Trophoblast cell (in vitro differentiated cells and primary cell): Measurements from ENCODE around the gene CLINT1.

Experiments used
- DNase-seq, 2 donors: peaks; one replicate each; pipeline ENCODE4 v3.0.0-alpha.2; 2016
- H2AFZ ChIP-seq: 2 replicates; pipeline ENCODE4 v1.6.1; 2013; ENCODE audit warnings: low read length, moderate library complexity, mild to moderate bottlenecking; ENCODE audit not compliant: insufficient read depth, poor library complexity
- H2AK5ac ChIP-seq: 2 replicates; pipeline ENCODE4 v1.6.1; 2013; ENCODE audit warnings: mild to moderate bottlenecking, low read length
- H2BK120ac ChIP-seq: 2 replicates; pipeline ENCODE4 v1.6.1; 2013; ENCODE audit warnings: low read length, mild to moderate bottlenecking, moderate library complexity; ENCODE audit not compliant: insufficient read depth, poor library complexity
- H2BK12ac ChIP-seq: 2 replicates; pipeline ENCODE4 v1.6.1; 2013; ENCODE audit warnings: mild to moderate bottlenecking, low read length, moderate library complexity
- H2BK5ac ChIP-seq: 2 replicates; pipeline ENCODE4 v1.6.1; 2013; ENCODE audit warnings: low read length, low read depth, moderate library complexity, mild to moderate bottlenecking; ENCODE audit not compliant: poor library complexity
- H3K14ac ChIP-seq: 2 replicates; pipeline ENCODE4 v1.6.1; 2013; ENCODE audit warnings: mild to moderate bottlenecking, low read length
- H3K18ac ChIP-seq: 2 replicates; pipeline ENCODE4 v1.6.1; 2013; ENCODE audit warnings: mild to moderate bottlenecking, low read length
- H3K23ac ChIP-seq: 2 replicates; pipeline ENCODE4 v1.6.1; 2013; ENCODE audit warnings: low read length
- H3K27ac ChIP-seq: 2 replicates; pipeline ENCODE4 v1.5.1; 2013; ENCODE audit warnings: low read depth, mild to moderate bottlenecking, inconsistent platforms, low read length, moderate library complexity
- H3K27me3 ChIP-seq: 2 replicates; pipeline ENCODE4 v1.6.1; 2013; ENCODE audit warnings: inconsistent platforms, mild to moderate bottlenecking, low read length, moderate library complexity; ENCODE audit not compliant: insufficient read depth
- H3K36me3 ChIP-seq, 2 experiments: 1 replicate in 1 of 2; 2 replicates in 1 of 2; pipeline ENCODE4 v1.6.1; 2013; ENCODE audit warnings: low read length in 2 of 2, mild to moderate bottlenecking in 2 of 2, moderate library complexity in 1 of 2; ENCODE audit not compliant: insufficient read depth in 2 of 2, control insufficient read depth in 1 of 2
- H3K4ac ChIP-seq: 2 replicates; pipeline ENCODE4 v1.6.1; 2013; ENCODE audit warnings: low read depth, mild to moderate bottlenecking, low read length, moderate library complexity
- H3K4me1 ChIP-seq, 2 experiments: 1 replicate in 1 of 2; 2 replicates in 1 of 2; pipeline ENCODE4 v1.6.1; 2013; ENCODE audit warnings: low read length in 2 of 2, mild to moderate bottlenecking in 2 of 2, moderate library complexity in 1 of 2; ENCODE audit not compliant: insufficient read depth in 2 of 2, control insufficient read depth in 1 of 2
- H3K4me2 ChIP-seq: 2 replicates; pipeline ENCODE4 v1.6.1; 2013; ENCODE audit warnings: inconsistent platforms, mild to moderate bottlenecking, low read length, moderate library complexity
- H3K4me3 ChIP-seq: 2 replicates; pipeline ENCODE4 v1.5.1; 2013; ENCODE audit warnings: mild to moderate bottlenecking, low read depth, low read length, inconsistent platforms
- H3K79me1 ChIP-seq: one replicate; pipeline ENCODE4 v1.6.1; 2013; ENCODE audit warnings: low read length
- H3K79me2 ChIP-seq: 2 replicates; pipeline ENCODE4 v1.6.1; 2013; ENCODE audit warnings: low read length, mild to moderate bottlenecking; ENCODE audit not compliant: control insufficient read depth, insufficient read depth, poor library complexity
- H3K9ac ChIP-seq: 2 replicates; pipeline ENCODE4 v1.6.1; 2013; ENCODE audit warnings: mild to moderate bottlenecking, low read length
- H3K9me3 ChIP-seq: 2 replicates; pipeline ENCODE4 v1.6.1; 2013; ENCODE audit warnings: low read depth, mild to moderate bottlenecking, control low read depth, inconsistent platforms, low read length; ENCODE audit not compliant: insufficient read depth
- H4K12ac ChIP-seq: 2 replicates; pipeline ENCODE4 v1.6.1; 2013; ENCODE audit warnings: low read depth, mild to moderate bottlenecking, low read length, moderate library complexity
- H4K8ac ChIP-seq: 2 replicates; pipeline ENCODE4 v1.6.1; 2013; ENCODE audit warnings: low read depth, mild to moderate bottlenecking, low read length, moderate library complexity
- H4K91ac ChIP-seq: one replicate; pipeline ENCODE4 v1.6.1; 2013; ENCODE audit warnings: low read depth, mild to moderate bottlenecking, low read length, moderate library complexity
- WGBS: extraction: QIAGEN DNeasy Blood & Tissue Kit; methylation state at CpG from one replicate; pipeline ENCODE4 v1.1.7; 2013; ENCODE audit warnings: missing lambda C conversion rate; ENCODE audit not compliant: insufficient read length, insufficient coverage; ENCODE audit errors: extremely low coverage; 5-methylcytosine and 5-hydroxymethylcytosine counted together

Gene CLINT1

GRCh38 chr5:157812086-157812485 is 46.9 kb downstream of the CLINT1 start:
- Histone ChIP-seq H3K27me3 (no peaks in the 10 kb centered on the region), H3K79me1 (no peaks in the 10 kb centered on the region), H3K23ac (no peak overlapping the region), H3K18ac (no peak overlapping the region), H3K9me3 (no peaks in the 10 kb centered on the region), H3K27ac (no peak overlapping the region), H3K9ac (no peak overlapping the region), H2AK5ac (no peak overlapping the region), H3K4me1 (no peaks in the 10 kb centered on the region), H4K12ac (no peak overlapping the region), H4K91ac (no peak overlapping the region), H2BK120ac (no peak overlapping the region), H3K4me3 (no peak overlapping the region), H3K36me3 (peaks cover 5 to 11% of the 10 kb centered on the region in 2 experiments), H2AFZ (no peak overlapping the region), H3K4ac (no peak overlapping the region), H3K14ac (no peak overlapping the region), H2BK12ac (no peak overlapping the region), H3K4me2 (no peak overlapping the region), H2BK5ac (no peak overlapping the region), H4K8ac (no peak overlapping the region), H3K79me2 (no peaks in the 10 kb centered on the region)
- WGBS: no CpG with 5 or more reads among the region's 2 CpGs
- no peak for DNase-seq

- H2BK5ac ChIP-seq: no peak overlapping the region
- H3K9me3 ChIP-seq: no peaks in the 10 kb centered on the region
- no peak overlapping the region for H3K4me2 ChIP-seq
- no peak overlapping the region for H3K4ac ChIP-seq
- H3K79me1 ChIP-seq: no peaks in the 10 kb centered on the region
- H3K4me3 ChIP-seq: no peak overlapping the region
- H4K8ac ChIP-seq: no peak overlapping the region
- H2BK120ac ChIP-seq: no peak overlapping the region
- no peak overlapping the region for H4K91ac ChIP-seq
- no peaks in the 10 kb centered on the region for H3K79me2 ChIP-seq
- no peak for DNase-seq
- no peak overlapping the region for H3K23ac ChIP-seq
- no CpG with 5 or more reads among the region's 2 CpGs for WGBS
- no peak overlapping the region for H3K27ac ChIP-seq
- no peak overlapping the region for H2BK12ac ChIP-seq
- no peak overlapping the region for H3K9ac ChIP-seq
- peaks cover 7 to 11% of the 10 kb centered on the region in 2 experiments for H3K36me3 ChIP-seq
- H3K27me3 ChIP-seq: no peaks in the 10 kb centered on the region
- no peak overlapping the region for H2AK5ac ChIP-seq
- no peak overlapping the region for H4K12ac ChIP-seq
- no peaks in the 10 kb centered on the region for H3K4me1 ChIP-seq
- no peak overlapping the region for H2AFZ ChIP-seq
- no peak overlapping the region for H3K18ac ChIP-seq
- H3K14ac ChIP-seq: no peak overlapping the region
Observed at GRCh38 chr5:157808043-157808442, 50.9 kb downstream of the CLINT1 start.

GRCh38 chr5:157802736-157803135 is 56.2 kb downstream of the CLINT1 start:
- Histone ChIP-seq H2AK5ac (no peak overlapping the region), H2BK12ac (no peak overlapping the region), H3K9ac (no peak overlapping the region), H3K18ac (no peak overlapping the region), H3K4me1 (no peaks in the 10 kb centered on the region), H3K27ac (no peak overlapping the region), H2AFZ (no peak overlapping the region), H3K4ac (no peak overlapping the region), H3K27me3 (no peaks in the 10 kb centered on the region), H4K91ac (no peak overlapping the region), H3K79me1 (no peaks in the 10 kb centered on the region), H2BK120ac (no peak overlapping the region), H4K12ac (no peak overlapping the region), H3K23ac (no peak overlapping the region), H3K4me3 (no peak overlapping the region), H3K79me2 (no peaks in the 10 kb centered on the region), H2BK5ac (no peak overlapping the region), H4K8ac (no peak overlapping the region), H3K14ac (no peak overlapping the region), H3K4me2 (no peak overlapping the region), H3K36me3 (peaks cover 6 to 10% of the 10 kb centered on the region in 2 experiments), H3K9me3 (no peaks in the 10 kb centered on the region)
- no CpG with 5 or more reads among the region's 6 CpGs for WGBS
- DNase-seq: peak; percentile 14 to 30

GRCh38 chr5:157800137-157800536 is 58.8 kb downstream of the CLINT1 start:
- no peak overlapping the region for H4K12ac ChIP-seq
- no peaks in the 10 kb centered on the region for H3K79me2 ChIP-seq
- H3K14ac ChIP-seq: no peak overlapping the region
- H3K4me3 ChIP-seq: no peak overlapping the region
- no peak for DNase-seq
- no peak overlapping the region for H2BK12ac ChIP-seq
- H3K4me1 ChIP-seq: no peaks in the 10 kb centered on the region
- H2BK5ac ChIP-seq: no peak overlapping the region
- no peaks in the 10 kb centered on the region for H3K9me3 ChIP-seq
- WGBS: no CpG with 5 or more reads among the region's 1 CpG
- no peak overlapping the region for H2BK120ac ChIP-seq
- no peaks in the 10 kb centered on the region for H3K79me1 ChIP-seq
- H3K18ac ChIP-seq: no peak overlapping the region
- no peaks in the 10 kb centered on the region for H3K27me3 ChIP-seq
- peaks cover 6 to 13% of the 10 kb centered on the region in 2 experiments for H3K36me3 ChIP-seq
- no peak overlapping the region for H2AK5ac ChIP-seq
- H3K27ac ChIP-seq: no peak overlapping the region
- H2AFZ ChIP-seq: no peak overlapping the region
- no peak overlapping the region for H3K4me2 ChIP-seq
- H3K9ac ChIP-seq: no peak overlapping the region
- H4K8ac ChIP-seq: no peak overlapping the region
- H3K4ac ChIP-seq: no peak overlapping the region
- H4K91ac ChIP-seq: no peak overlapping the region
- H3K23ac ChIP-seq: no peak overlapping the region
